ENCODE data around the gene POLR1A. TPM values are rescaled to one million over a fixed set of nuclear protein-coding genes. Genes with fewer than 3 reads are reported as not detected.
A peak's percentile ranks its signal among the peaks of the same experiment; 100 is the strongest.

Gene POLR1A
- total RNA-seq, 1 donor from 2014 or later: 17.2 TPM

DNA sequence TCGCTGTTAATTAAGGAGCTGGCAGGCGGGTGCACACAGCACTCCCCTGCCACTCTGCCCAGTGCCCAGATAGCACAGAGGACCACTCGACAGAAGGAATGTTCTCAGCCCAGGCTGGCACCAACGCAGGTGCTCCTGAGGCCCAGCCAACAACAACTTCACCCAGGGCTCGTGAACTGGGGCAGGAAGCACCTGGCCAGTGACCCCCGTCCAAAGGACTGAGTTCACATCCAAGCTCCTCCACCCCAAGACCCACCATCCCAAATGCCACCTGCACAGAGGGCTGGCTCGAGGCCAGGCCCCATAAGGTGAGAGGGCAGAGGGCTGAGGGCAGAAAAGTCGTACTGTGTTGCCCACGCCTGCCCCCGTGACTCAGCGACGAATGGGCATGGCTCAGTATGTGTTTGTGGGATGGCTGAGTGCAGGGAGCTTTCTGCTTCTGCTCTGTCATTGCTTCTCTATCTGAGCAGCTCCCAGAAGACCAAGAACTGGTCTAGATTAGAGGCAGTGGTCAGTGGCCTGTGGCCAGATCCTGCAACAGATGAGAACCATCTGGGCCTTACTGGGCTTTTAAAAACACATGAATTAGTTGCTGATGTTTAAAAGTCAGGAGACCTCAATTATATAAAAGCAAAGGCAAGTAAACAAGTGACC, 68.4 kb downstream of the POLR1A start:
- H3K27me3 ChIP-seq: no peaks in the 10 kb centered on the region
- H3K4me3 ChIP-seq: no peak overlapping the region
- intact Hi-C loops (cut with DNase I): no loop called here
- H3K27ac ChIP-seq: peak overlapping the region; percentile 88
- peaks cover 43% of the 10 kb centered on the region for H3K4me1 ChIP-seq
- TF ChIP-seq POLR2A (IDR thresholded peaks at IDR 0.05): no peak
- TF ChIP-seq POLR2AphosphoS5 (IDR thresholded peaks at IDR 0.05; ENCODE audit: insufficient read depth in 1 of 2, low read depth in 1 of 2): peak; percentile 40 to 75
- DNase-seq (ENCODE audit: extremely low spot score in 2 of 2): no peak
- peaks cover 0 to 33% of the 10 kb centered on the region in 2 donors for H3K36me3 ChIP-seq
- no peaks in the 10 kb centered on the region for H3K9me3 ChIP-seq

DNA sequence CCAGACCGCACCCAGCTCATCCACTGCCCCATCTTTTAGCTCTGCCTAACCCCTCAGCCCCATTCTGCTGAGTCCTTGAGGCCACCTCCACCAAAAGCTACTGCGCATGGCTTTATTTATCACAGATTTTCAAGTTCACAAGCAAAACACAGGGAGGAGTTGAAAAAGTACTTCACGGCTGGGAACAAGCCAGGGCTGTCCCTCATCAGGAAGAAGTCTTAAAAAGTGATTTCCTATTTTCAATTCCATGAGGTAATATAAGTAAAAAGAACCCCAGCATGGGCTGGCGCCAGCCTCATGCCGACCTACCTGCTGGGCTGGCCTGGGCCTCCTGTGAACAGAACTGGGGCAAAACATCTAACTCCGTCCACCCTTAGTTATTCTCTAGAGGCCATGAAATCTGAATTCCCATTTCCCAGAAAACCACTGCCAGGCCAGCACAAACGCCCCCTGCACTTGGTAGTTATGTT, 69.0 kb downstream of the POLR1A start:
- no peaks in the 10 kb centered on the region for H3K27me3 ChIP-seq
- H3K4me3 ChIP-seq: no peak overlapping the region
- H3K4me1 ChIP-seq: peaks cover 43% of the 10 kb centered on the region
- peak overlapping the region; percentile 88 for H3K27ac ChIP-seq
- TF ChIP-seq POLR2A (IDR thresholded peaks at IDR 0.05) (no peak), POLR2AphosphoS5 (IDR thresholded peaks at IDR 0.05; ENCODE audit: insufficient read depth in 1 of 2, low read depth in 1 of 2) (no peak)
- TF ChIP-seq, protein P1, sequence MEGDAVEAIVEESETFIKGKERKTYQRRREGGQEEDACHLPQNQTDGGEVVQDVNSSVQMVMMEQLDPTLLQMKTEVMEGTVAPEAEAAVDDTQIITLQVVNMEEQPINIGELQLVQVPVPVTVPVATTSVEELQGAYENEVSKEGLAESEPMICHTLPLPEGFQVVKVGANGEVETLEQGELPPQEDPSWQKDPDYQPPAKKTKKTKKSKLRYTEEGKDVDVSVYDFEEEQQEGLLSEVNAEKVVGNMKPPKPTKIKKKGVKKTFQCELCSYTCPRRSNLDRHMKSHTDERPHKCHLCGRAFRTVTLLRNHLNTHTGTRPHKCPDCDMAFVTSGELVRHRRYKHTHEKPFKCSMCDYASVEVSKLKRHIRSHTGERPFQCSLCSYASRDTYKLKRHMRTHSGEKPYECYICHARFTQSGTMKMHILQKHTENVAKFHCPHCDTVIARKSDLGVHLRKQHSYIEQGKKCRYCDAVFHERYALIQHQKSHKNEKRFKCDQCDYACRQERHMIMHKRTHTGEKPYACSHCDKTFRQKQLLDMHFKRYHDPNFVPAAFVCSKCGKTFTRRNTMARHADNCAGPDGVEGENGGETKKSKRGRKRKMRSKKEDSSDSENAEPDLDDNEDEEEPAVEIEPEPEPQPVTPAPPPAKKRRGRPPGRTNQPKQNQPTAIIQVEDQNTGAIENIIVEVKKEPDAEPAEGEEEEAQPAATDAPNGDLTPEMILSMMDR (IDR thresholded peaks at IDR 0.05): no peak
- intact Hi-C loops (cut with DNase I): no loop called here
- H3K9me3 ChIP-seq: no peaks in the 10 kb centered on the region
- DNase-seq (ENCODE audit: extremely low spot score in 2 of 2): no peak
- H3K36me3 ChIP-seq: peaks cover 0 to 31% of the 10 kb centered on the region in 2 donors

DNA sequence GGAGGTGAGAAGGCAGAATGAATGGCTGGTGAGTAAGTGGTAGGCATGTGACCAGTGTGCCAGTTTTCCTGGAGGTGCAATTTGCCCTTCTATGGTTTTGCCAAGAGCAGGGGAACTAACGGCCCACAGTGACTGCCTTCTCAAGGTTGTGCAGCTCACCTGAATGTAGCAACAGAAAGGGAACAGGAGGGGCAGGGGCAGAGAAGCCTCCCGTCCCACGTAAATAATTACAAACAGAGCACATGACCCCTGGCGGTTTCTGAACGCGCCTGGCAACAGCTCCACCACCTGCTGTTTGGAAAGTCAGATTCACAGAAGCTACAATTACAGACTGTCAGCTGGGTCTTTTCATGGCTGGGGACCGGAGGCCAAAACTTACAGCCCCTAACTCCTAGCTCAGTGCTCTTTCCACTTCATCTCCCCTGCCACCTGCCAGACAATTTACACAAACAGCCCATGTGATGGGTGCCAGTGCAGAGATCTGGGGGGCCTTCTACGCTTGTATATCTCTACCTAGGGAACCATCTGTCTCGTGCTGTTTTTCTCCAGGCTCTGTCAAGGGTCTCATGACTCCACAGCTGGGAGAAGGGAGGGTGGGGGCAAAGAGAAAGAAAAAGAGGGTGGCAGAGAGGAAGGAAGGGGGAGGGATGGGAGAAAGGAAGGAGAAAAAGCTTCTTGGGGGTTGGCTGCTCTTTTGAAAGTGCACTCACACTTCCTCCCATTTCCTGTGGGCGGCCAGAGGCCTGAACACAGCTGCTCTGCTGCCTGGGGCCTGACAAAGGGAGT, 69.6 kb downstream of the POLR1A start:
- TF ChIP-seq, protein P1 (IDR thresholded peaks at IDR 0.05): peak in 1 of 3 experiments; percentile 23
- peak; percentile 8 to 36 for TF ChIP-seq POLR2AphosphoS5 (IDR thresholded peaks at IDR 0.05; ENCODE audit: insufficient read depth in 1 of 2, low read depth in 1 of 2)
- no peak for TF ChIP-seq POLR2A (IDR thresholded peaks at IDR 0.05)
- Histone ChIP-seq H3K27me3 (no peaks in the 10 kb centered on the region), H3K9me3 (no peaks in the 10 kb centered on the region), H3K36me3 (peaks cover 0 to 32% of the 10 kb centered on the region in 2 donors), H3K27ac (peak overlapping the region; percentile 88), H3K4me1 (peaks cover 43% of the 10 kb centered on the region), H3K4me3 (no peak overlapping the region)
- no peak for DNase-seq (ENCODE audit: extremely low spot score in 2 of 2)
- intact Hi-C loops (cut with DNase I): no loop called here

DNA sequence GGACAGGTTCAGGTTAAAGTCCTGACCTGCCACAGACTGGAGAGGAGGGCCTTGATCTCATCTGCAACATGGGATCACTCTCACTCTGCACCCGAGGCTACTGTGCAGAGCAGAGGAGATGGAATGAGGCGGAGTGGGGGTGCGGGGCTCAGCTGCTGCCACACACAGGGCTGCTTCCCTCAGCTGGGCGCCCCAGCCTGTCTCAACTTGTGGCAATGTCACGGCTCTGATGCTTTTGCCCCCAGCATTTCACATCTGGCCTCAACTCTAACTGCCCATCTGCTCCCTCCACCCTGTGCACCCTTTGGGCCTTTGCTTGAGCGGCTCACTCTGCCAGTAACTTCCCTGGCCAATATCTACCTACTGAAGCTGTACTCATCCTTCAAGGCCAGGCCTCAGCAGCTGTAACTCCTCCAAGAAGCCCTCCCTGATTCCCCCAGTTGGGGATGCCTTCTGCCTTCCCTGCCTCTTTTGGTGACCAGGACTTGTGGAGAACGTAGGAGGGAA, 70.3 kb downstream of the POLR1A start:
- Histone ChIP-seq H3K36me3 (peaks cover 0 to 39% of the 10 kb centered on the region in 2 donors), H3K27me3 (no peaks in the 10 kb centered on the region), H3K27ac (peak overlapping the region; percentile 88), H3K4me1 (peaks cover 43% of the 10 kb centered on the region), H3K4me3 (no peak overlapping the region), H3K9me3 (no peaks in the 10 kb centered on the region)
- TF ChIP-seq POLR2AphosphoS5 (IDR thresholded peaks at IDR 0.05; ENCODE audit: insufficient read depth in 1 of 2, low read depth in 1 of 2) (no peak), POLR2A (IDR thresholded peaks at IDR 0.05) (no peak)
- TF ChIP-seq, protein P1 (IDR thresholded peaks at IDR 0.05): no peak
- DNase-seq (ENCODE audit: extremely low spot score in 2 of 2): no peak
- intact Hi-C loops (cut with DNase I): no loop called here

DNA sequence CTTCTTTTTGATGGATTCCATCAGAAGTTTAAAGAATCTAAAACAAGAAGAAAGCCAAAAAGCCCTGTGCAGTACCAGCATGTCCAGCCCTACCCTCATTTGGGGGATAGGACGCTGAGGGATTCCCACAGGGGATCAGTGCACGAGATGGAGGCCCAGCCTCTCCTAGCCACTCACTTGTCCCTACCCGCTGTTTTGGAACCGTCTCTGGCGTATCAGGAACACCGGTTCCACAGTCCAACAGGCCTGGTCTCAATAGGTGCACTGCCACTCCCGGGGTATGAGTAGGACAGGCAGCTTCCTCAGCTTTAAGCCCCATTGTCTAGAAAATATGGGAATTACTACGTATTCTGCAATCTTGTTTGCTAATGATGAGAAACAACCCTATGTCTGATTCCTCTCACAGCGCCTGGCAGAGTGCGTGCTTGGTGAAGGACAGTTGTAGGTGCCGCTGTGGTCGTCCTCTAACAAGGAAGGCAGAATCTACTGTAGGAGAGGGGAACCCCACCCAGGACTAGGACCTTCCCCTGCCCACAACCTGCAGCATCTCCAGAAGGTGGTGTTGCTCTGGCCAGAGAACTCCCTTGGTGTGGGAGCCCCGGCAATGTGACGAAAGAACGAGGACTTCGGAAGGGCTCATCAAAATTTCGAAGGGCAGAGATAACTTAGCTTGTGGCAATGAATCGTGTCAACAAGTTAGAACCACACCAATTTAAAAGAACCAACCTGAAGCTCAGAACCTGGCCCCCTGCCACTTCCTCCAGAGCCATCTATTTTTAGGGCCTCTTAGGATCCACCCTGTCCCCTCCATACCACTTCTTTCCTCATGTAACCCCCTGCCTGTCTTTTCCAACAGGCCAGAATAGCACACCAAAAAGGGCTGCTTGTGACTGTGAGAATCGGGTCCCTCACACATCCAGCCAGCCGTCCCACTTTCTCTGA, 71.7 kb downstream of the POLR1A start:
- H3K4me3 ChIP-seq: no peak overlapping the region
- no peaks in the 10 kb centered on the region for H3K9me3 ChIP-seq
- TF ChIP-seq, protein P1 (IDR thresholded peaks at IDR 0.05): no peak
- no peak overlapping the region for H3K27ac ChIP-seq
- no peak for DNase-seq (ENCODE audit: extremely low spot score in 2 of 2)
- H3K27me3 ChIP-seq: no peaks in the 10 kb centered on the region
- H3K36me3 ChIP-seq: peaks cover 0 to 39% of the 10 kb centered on the region in 2 donors
- intact Hi-C loops (cut with DNase I): no loop called here
- peaks cover 39% of the 10 kb centered on the region for H3K4me1 ChIP-seq
